ENCODE results near the gene MRPS30.
"Not testable (repeated sequence)": the region's sequence is repeated elsewhere in the genome, so short reads cannot be mapped to it uniquely, and the experiment has no call there.

Gene MRPS30

GRCh38 chr5:44792031-44792673, 16.6 kb upstream of the MRPS30 start:
- H3K4me1 ChIP-seq (ENCODE audit: control insufficient read depth, insufficient read depth, low read length); H3K27me3 ChIP-seq (replicated peaks; ENCODE audit: control insufficient read depth, insufficient read depth, low read length); DNase-seq (ENCODE audit: low read depth); H3K4me3 ChIP-seq (ENCODE audit: low read length); H3K9ac ChIP-seq (ENCODE audit: low read length); H3K36me3 ChIP-seq (ENCODE audit: control insufficient read depth, insufficient read depth, low read length, severe bottlenecking): not testable (repeated sequence)
- peaks cover 11% of the 10 kb centered on the region for H3K9me3 ChIP-seq (ENCODE audit: control insufficient read depth, low read length)

GRCh38 chr5:44794371-44794770, 14.4 kb upstream of the MRPS30 start:
- Histone ChIP-seq H3K36me3 (ENCODE audit: control insufficient read depth, insufficient read depth, low read length, severe bottlenecking) (no peaks in the 10 kb centered on the region), H3K4me1 (ENCODE audit: control insufficient read depth, insufficient read depth, low read length) (no peaks in the 10 kb centered on the region), H3K4me3 (ENCODE audit: low read length) (no peak overlapping the region), H3K9me3 (ENCODE audit: control insufficient read depth, low read length) (peaks cover 11% of the 10 kb centered on the region), H3K27me3 (replicated peaks; ENCODE audit: control insufficient read depth, insufficient read depth, low read length) (no peaks in the 10 kb centered on the region), H3K9ac (ENCODE audit: low read length) (no peak overlapping the region)
- DNase-seq (ENCODE audit: low read depth): no peak

- DNase-seq (ENCODE audit: low read depth): no peak
- Histone ChIP-seq H3K27me3 (replicated peaks; ENCODE audit: control insufficient read depth, insufficient read depth, low read length) (no peaks in the 10 kb centered on the region), H3K9ac (ENCODE audit: low read length) (no peak overlapping the region), H3K4me1 (ENCODE audit: control insufficient read depth, insufficient read depth, low read length) (no peaks in the 10 kb centered on the region), H3K4me3 (ENCODE audit: low read length) (no peak overlapping the region), H3K36me3 (ENCODE audit: control insufficient read depth, insufficient read depth, low read length, severe bottlenecking) (no peaks in the 10 kb centered on the region), H3K9me3 (ENCODE audit: control insufficient read depth, low read length) (peaks cover 11% of the 10 kb centered on the region)
Measured at GRCh38 chr5:44795496-44795895, 13.3 kb upstream of the MRPS30 start.

DNA sequence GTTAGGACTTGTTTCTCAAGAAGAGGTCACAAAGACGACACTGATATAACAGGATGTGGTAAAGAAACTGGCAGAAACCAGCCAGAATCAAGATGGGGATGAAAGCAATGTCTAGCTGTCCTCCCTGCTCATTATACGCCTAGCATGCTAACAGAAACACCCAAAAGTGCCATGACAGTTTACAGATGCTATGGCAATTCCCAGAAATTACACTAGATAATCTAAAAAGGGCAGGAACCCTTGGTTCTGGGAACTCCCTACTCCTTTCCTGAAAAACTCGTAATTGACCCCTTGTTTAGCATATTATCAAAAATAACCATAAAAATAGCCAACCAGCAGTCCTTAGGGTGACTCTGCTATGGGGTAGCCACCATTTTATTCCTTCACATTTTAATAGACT, 10.9 kb upstream of the MRPS30 start:
- Histone ChIP-seq H3K27me3 (replicated peaks; ENCODE audit: control insufficient read depth, insufficient read depth, low read length) (no peaks in the 10 kb centered on the region), H3K4me1 (ENCODE audit: control insufficient read depth, insufficient read depth, low read length) (no peaks in the 10 kb centered on the region), H3K36me3 (ENCODE audit: control insufficient read depth, insufficient read depth, low read length, severe bottlenecking) (no peaks in the 10 kb centered on the region), H3K9ac (ENCODE audit: low read length) (no peak overlapping the region), H3K4me3 (ENCODE audit: low read length) (no peak overlapping the region), H3K9me3 (ENCODE audit: control insufficient read depth, low read length) (peaks cover 9% of the 10 kb centered on the region)
- DNase-seq (ENCODE audit: low read depth): no peak

DNA sequence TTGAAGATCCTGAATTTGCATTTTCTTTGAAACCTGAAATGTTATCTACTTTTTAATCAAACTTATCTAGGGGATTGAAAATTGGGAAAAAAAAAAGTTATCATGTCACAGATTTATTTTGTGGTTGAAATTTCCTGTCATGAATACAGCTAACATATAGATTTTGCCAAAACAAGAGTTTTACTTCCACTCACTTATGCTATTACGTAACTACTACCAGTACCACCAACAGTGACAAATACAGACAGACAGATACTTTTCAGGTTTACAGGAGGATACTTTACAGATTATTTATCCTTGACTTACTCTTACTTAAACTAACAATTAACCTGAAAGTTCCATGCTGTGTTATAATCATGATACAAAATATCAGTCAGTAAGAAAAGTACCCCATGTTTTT, 6.8 kb upstream of the MRPS30 start:
- DNase-seq (ENCODE audit: low read depth): no peak
- Histone ChIP-seq H3K27me3 (replicated peaks; ENCODE audit: control insufficient read depth, insufficient read depth, low read length) (no peaks in the 10 kb centered on the region), H3K9me3 (ENCODE audit: control insufficient read depth, low read length) (no peaks in the 10 kb centered on the region), H3K36me3 (ENCODE audit: control insufficient read depth, insufficient read depth, low read length, severe bottlenecking) (no peaks in the 10 kb centered on the region), H3K9ac (ENCODE audit: low read length) (no peak overlapping the region), H3K4me3 (ENCODE audit: low read length) (no peak overlapping the region), H3K4me1 (ENCODE audit: control insufficient read depth, insufficient read depth, low read length) (no peaks in the 10 kb centered on the region)

DNA sequence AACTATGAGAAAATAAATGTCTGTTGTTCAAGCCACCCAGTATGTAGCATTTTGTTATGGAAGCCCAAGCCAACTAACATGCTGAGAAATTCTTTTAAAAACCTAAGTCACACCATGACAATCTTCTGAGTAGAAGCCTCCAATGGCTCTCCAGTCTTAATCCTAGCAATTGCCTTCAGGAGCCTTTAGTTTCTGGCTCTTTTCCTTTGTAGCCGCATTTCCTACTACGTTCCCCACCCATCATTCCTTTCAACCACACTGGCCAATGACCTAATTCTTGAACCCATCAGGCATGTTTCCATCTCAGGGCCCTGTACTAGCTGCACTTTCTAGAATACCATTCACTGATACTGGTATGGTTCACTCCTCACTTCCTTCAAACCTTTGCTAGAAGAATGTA, 2.1 kb upstream of the MRPS30 start:
- H3K4me1 ChIP-seq (ENCODE audit: control insufficient read depth, insufficient read depth, low read length): peaks cover 20% of the 10 kb centered on the region
- H3K36me3 ChIP-seq (ENCODE audit: control insufficient read depth, insufficient read depth, low read length, severe bottlenecking): peaks cover 7% of the 10 kb centered on the region
- no peaks in the 10 kb centered on the region for H3K27me3 ChIP-seq (replicated peaks; ENCODE audit: control insufficient read depth, insufficient read depth, low read length)
- H3K9me3 ChIP-seq (ENCODE audit: control insufficient read depth, low read length): no peaks in the 10 kb centered on the region
- no peak overlapping the region for H3K9ac ChIP-seq (ENCODE audit: low read length)
- no peak for DNase-seq (ENCODE audit: low read depth)
- H3K4me3 ChIP-seq (ENCODE audit: low read length): no peak overlapping the region

DNA sequence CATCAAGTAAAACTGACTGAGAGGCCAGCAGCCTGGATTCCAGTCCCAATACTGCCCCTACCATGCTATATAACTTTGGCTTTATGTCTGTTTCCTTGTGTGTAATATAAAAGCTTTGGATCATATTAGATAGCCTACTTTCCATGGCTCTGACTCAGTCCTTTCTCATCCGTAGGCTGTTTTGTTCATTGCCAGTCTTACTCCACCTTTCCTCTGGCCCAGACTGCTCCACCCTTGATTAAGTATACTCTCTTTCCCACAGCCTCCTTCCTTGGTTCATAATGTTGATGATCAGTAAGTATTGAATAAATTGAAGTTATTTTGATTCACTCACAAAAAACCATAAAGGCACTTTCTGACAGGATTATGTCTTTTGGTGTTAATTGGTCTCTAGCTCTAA, 1.5 kb upstream of the MRPS30 start:
- H3K9me3 ChIP-seq (ENCODE audit: control insufficient read depth, low read length): no peaks in the 10 kb centered on the region
- no peak for DNase-seq (ENCODE audit: low read depth)

GRCh38 chr5:44809215-44809955, 638 bp downstream of the MRPS30 start:
- peaks cover 25% of the 10 kb centered on the region for H3K4me1 ChIP-seq (ENCODE audit: control insufficient read depth, insufficient read depth, low read length)
- peak overlapping the region; percentile 91 for H3K9ac ChIP-seq (ENCODE audit: low read length)
- DNase-seq (ENCODE audit: low read depth): peak; percentile 75
- H3K9me3 ChIP-seq (ENCODE audit: control insufficient read depth, low read length): no peaks in the 10 kb centered on the region
- H3K27me3 ChIP-seq (replicated peaks; ENCODE audit: control insufficient read depth, insufficient read depth, low read length): no peaks in the 10 kb centered on the region
- peak overlapping the region; percentile 93 for H3K4me3 ChIP-seq (ENCODE audit: low read length)
- peaks cover 33% of the 10 kb centered on the region for H3K36me3 ChIP-seq (ENCODE audit: control insufficient read depth, insufficient read depth, low read length, severe bottlenecking)

More for the DNA sequence above, 1.5 kb upstream of the MRPS30 start:
- Histone ChIP-seq H3K27me3 (replicated peaks; ENCODE audit: control insufficient read depth, insufficient read depth, low read length) (no peaks in the 10 kb centered on the region), H3K4me1 (ENCODE audit: control insufficient read depth, insufficient read depth, low read length) (peaks cover 25% of the 10 kb centered on the region), H3K4me3 (ENCODE audit: low read length) (no peak overlapping the region), H3K36me3 (ENCODE audit: control insufficient read depth, insufficient read depth, low read length, severe bottlenecking) (peaks cover 12% of the 10 kb centered on the region), H3K9ac (ENCODE audit: low read length) (no peak overlapping the region)

- Histone ChIP-seq H3K36me3 (ENCODE audit: control insufficient read depth, insufficient read depth, low read length, severe bottlenecking) (peaks cover 39% of the 10 kb centered on the region), H3K9me3 (ENCODE audit: control insufficient read depth, low read length) (no peaks in the 10 kb centered on the region), H3K9ac (ENCODE audit: low read length) (peak overlapping the region; percentile 91), H3K4me3 (ENCODE audit: low read length) (peak overlapping the region; percentile 93), H3K27me3 (replicated peaks; ENCODE audit: control insufficient read depth, insufficient read depth, low read length) (no peaks in the 10 kb centered on the region), H3K4me1 (ENCODE audit: control insufficient read depth, insufficient read depth, low read length) (peaks cover 25% of the 10 kb centered on the region)
- no peak for DNase-seq (ENCODE audit: low read depth)
Measured at GRCh38 chr5:44809956-44810420, 1.2 kb downstream of the MRPS30 start.

DNA sequence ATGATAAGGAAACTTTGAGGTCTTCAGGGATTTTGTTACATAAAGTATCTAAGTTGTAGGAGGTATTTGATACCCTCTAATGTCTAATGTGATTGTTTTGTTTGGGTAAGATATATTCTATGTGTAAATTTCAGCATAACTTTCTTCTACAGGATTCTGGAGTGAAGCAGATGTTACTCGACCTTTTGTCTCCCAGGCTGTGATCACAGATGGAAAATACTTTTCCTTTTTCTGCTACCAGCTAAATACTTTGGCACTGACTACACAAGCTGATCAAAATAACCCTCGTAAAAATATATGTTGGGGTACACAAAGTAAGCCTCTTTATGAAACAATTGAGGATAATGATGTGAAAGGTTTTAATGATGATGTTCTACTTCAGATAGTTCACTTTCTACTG, 6.0 kb downstream of the MRPS30 start:
- no peaks in the 10 kb centered on the region for H3K27me3 ChIP-seq (replicated peaks; ENCODE audit: control insufficient read depth, insufficient read depth, low read length)
- peaks cover 56% of the 10 kb centered on the region for H3K36me3 ChIP-seq (ENCODE audit: control insufficient read depth, insufficient read depth, low read length, severe bottlenecking)
- no peak for DNase-seq (ENCODE audit: low read depth)

GRCh38 chr5:44821164-44821563, 12.4 kb downstream of the MRPS30 start:
- H3K9ac ChIP-seq (ENCODE audit: low read length): no peak overlapping the region
- H3K27me3 ChIP-seq (replicated peaks; ENCODE audit: control insufficient read depth, insufficient read depth, low read length): no peaks in the 10 kb centered on the region
- peak; percentile 1 for DNase-seq (ENCODE audit: low read depth)
- H3K36me3 ChIP-seq (ENCODE audit: control insufficient read depth, insufficient read depth, low read length, severe bottlenecking): peaks cover 19% of the 10 kb centered on the region
- no peaks in the 10 kb centered on the region for H3K9me3 ChIP-seq (ENCODE audit: control insufficient read depth, low read length)
- H3K4me1 ChIP-seq (ENCODE audit: control insufficient read depth, insufficient read depth, low read length): no peaks in the 10 kb centered on the region
- H3K4me3 ChIP-seq (ENCODE audit: low read length): no peak overlapping the region

More for the DNA sequence above, 6.0 kb downstream of the MRPS30 start:
- no peaks in the 10 kb centered on the region for H3K9me3 ChIP-seq (ENCODE audit: control insufficient read depth, low read length)
- peaks cover 20% of the 10 kb centered on the region for H3K4me1 ChIP-seq (ENCODE audit: control insufficient read depth, insufficient read depth, low read length)
- no peak overlapping the region for H3K4me3 ChIP-seq (ENCODE audit: low read length)
- no peak overlapping the region for H3K9ac ChIP-seq (ENCODE audit: low read length)

All from adipocyte (in vitro differentiated cells).